HG02571 (cell line): Measurements from ENCODE around the gene RHOBTB1.
"Not testable (repeated sequence)": the region's sequence is repeated elsewhere in the genome, so short reads cannot be mapped to it uniquely, and the experiment has no call there.

Experiments used
- ATAC-seq: cut with Tn5 transposase; IDR thresholded peaks from one replicate; pipeline ENCODE4 v1.9.1; 2021; ENCODE audit warnings: mild to moderate bottlenecking, moderate library complexity; ENCODE audit not compliant: unreplicated experiment

RHOBTB1 gene

DNA sequence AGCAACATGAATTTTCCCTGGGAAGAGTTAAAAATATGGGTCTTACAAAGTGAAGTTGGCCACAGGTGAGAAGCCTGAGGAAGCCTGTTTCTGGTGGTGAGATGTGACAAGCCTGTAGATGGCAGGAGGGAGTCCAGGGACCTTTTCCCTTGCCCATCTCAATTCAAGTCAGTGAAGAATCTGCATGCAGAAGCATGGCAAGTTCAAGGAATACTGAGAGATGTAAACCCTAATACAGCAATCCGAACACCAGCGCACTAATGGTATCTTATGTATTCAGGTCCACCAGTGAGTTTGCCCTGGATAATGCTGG, 73.6 kb downstream of the RHOBTB1 start:
- no peak for ATAC-seq

DNA sequence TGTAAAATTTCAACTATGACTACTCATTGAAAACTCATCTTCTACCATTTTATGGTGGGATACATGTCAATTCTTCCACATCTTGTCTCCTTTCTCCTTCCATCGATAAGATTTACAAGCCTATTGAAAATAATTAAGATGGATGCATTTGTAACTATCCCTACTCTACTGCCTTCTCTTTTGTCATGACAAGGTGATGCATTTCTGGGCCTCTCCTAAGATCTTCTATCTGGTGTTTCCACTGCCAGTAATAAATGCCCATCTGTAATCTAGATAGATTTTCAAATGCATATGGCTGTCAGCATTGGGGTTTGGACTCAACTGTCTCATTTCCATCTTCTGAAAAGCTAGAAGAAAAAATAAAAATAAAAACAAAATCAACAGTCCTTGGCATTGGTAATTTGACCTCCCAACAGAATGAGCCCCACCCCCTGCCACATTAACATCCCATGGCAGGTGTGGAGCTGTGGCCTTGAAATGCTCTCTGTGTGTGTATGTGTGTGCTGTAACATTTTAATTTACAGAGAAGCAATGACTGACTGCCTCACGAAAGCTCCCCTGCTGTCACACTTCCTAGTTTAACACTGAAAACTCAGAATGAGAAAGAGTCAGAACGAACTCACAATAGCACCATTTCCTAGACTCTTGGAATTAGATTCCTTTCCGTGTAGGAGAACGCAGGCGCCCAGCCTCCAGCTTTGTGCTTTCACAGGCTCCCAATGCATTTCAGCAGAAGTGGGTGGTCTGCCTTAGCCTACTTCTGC, 74.2 kb downstream of the RHOBTB1 start:
- no peak for ATAC-seq

DNA sequence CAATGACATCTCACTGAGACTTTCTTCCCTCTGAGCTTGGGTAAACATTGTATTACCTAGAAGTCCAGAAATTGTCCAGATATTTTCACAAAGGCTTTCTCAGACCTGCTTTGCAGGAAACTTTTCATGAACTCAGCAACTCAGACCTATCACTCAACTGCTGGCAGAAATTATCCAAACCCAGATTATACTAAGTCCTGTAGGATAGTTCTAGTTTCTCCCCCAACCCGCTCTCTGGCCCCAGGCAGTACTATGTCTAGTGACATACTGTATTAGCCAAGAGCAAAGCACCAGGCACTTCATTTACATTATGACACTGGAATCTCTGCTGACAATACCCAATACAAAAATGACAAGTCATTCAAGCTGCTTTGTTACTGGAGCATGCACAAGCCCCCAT, 75.0 kb downstream of the RHOBTB1 start:
- no peak for ATAC-seq

DNA sequence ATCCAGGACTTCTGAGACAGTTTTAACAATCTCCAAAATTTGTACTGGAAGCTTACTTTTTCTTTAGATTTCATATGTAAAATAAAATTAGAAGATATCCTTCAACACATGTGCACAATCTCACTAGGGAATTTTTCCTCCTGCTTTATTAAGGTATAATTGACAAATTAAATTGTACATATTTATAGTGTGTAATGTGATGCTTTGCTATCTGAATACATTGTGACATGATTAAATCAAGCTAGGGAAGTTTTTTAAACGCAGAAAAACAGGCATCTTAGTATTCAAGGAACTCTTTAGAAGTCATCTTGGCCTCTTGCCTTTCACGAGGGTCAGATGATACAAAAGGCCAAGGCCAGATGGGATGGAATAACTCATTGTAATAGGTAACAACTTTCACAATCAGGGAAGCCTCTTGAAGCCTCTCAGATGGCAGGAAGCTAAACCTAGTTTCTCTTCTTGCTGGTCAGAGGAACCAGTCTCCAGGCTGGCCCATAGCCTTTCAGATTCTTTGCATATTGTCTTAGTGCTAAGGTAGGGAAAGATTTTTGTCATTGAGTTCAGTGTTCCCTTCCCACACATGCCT, 78.7 kb downstream of the RHOBTB1 start:
- no peak for ATAC-seq

DNA sequence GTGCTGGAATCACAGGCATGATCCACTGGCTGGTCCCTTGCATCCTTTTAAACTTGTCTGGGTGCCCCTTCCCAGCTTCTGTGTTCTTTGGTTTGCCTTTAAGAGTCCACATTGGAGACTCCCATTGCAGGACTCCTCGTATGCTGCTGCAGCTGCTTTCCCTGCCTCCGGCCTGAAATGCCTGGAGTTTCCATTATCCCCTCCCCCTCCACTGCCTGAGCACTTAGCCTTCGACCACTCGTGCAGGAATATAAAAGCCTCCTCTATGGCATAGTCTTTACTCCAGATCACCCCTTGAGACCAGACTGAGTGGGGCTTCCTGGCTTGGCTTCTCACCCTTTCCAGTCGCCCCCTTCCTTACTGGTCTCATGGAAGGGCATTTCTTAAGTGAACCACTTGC, 80.2 kb downstream of the RHOBTB1 start:
- no peak for ATAC-seq

DNA sequence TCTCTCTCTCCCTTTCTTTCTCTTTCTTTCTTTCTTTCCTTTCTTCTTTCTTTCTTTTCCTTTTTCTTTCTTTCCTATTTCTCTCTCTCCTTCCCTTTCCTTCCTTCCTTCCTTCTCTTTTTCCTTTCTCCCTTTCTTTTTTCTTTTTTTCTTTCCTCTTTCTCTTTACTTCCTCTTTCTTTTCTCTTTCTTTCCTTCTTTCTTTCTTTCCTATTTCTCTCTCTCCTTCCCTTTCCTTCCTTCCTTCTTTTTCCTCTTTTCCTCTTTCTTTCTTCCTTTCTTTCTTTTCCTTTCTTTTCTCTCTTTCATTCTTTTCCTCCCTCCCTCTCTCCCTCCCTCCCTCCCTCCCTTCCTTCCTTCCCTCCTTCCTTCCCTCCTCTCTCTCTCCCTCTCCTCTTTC, 81.5 kb downstream of the RHOBTB1 start:
- no peak for ATAC-seq

DNA sequence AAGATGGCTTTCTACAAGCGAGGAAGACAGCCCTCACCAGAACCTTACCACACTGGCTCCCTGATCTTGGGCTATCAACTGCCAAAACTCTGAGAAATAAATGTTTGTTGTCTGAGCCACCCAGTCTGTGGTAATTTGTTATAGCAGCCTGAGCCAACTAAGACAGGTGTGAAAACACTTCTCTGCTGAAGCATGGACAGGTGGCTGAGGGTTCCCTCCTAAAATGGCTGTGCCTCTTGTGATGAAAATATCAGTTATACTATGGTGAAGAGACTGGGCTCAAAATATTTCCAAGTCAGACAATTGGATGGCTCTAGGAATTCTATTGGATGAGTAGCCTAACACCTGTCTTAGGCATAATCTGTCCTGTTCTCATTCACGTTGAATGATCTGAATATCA, 87.6 kb downstream of the RHOBTB1 start:
- ATAC-seq = no peak

DNA sequence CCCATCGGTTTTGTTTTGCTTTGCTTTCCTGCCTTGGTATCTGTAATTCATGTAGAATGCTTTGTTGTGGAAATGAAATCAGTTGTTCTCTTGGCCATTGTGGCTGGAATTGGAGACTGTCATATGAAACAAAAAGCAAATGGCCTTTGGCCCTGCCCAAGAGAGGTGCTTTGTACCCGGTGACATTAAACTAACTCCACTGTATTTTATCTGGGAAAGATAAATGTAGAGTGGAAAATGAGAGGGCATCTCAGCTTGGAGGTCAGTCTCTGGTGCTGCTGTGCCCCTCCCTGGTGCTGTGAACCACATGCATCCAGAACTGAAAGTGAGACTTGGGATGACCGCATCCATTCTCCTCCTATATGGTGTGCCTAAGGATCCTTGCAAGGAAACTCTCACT, 90.3 kb downstream of the RHOBTB1 start:
- no peak for ATAC-seq

DNA sequence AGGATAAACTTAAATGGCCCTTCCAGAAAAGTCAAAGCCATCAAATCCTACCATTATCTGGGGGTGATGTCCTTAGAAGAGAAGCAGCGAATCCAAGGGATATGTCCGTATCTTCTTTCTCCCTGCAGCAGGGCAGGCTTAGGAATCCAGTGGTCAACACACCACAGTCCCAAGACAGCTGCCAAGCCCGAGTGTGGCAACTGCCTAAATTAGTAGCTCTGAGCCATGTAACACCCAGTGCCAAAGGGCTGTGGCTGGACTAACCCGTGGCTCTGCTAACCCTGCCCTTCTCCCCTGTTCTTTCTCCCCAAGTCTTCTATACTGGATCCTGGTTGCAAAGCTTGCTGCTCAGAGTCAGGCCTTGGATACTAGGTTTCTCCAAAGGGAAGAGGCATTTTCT, 90.9 kb downstream of the RHOBTB1 start:
- no peak for ATAC-seq

DNA sequence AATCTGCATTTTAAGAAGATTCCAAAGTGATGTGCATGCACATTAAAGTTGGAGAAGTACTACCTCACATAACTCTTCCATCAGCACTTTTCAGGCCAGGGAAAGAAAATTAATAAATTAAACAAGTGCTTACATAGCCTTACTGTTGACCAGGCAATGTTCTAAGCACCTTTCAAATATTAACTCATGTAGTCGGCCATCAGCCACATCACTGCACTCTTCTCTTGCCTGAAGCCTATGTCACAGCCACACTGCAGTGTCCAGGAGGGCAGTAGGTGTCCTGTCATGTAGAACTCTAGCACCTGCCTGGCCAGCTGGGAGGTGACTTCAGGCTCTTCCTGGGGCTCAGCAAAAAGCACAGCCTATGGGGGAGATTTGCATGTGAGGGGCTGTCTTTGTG, 94.2 kb downstream of the RHOBTB1 start:
- ATAC-seq = no peak

DNA sequence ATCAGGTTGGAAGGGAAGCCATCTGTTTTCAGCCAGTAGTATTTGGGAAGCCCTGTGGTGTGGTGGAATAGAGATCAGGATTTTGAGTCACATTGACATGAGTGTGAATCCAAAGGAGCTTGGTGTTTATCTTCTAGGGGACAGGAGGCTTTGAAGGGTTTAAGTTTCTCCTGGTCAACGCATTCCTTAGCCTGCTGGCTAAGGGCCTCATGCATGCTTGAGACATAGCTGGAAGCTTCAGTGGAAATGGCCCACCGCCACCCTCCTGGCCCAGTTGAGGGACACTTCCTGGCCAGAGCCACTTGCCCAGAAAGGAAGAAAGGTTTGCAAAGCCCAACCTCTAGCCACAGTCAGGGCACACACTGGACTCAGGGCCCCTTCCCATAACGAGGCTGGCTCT, 94.8 kb downstream of the RHOBTB1 start:
- no peak for ATAC-seq

DNA sequence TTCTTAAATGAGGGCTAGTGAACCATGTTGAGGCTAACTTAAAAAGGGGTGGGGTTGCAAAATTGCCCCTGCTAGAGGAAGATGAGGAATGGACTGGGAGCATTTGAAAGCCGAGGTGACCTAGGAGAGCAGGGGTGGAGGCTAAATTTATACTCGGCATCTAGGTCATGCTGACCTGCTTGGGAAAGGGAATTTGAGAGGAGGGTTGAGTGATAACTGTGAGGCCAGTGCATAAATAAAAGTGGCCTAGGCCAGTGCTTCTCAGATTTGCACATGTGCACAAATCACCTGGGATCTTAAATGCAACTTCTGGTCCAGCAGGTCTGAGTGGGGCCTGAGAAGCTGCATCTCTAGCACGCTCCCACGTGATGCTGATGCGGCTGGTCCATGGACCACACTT, 95.3 kb downstream of the RHOBTB1 start:
- no peak for ATAC-seq

DNA sequence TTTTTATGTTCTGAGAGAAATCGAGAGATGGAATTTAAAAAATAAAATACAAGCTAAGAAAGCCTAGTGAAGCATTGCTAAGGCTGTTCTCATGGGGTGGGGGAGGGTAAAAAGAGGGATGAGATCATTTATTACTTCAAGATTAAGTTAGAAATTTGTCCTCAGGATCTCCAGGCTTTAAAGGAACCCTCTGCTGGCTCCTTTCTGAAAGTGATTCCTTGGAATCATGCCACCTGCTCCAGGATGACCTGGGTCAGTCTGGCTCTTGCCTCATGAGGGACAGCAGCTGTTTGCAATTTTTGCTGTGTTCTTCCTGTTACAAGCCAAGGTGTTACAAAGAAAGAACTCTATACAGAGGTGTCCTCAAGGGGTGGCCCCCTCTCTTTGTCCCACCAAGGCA, 95.9 kb downstream of the RHOBTB1 start:
- ATAC-seq = no peak

DNA sequence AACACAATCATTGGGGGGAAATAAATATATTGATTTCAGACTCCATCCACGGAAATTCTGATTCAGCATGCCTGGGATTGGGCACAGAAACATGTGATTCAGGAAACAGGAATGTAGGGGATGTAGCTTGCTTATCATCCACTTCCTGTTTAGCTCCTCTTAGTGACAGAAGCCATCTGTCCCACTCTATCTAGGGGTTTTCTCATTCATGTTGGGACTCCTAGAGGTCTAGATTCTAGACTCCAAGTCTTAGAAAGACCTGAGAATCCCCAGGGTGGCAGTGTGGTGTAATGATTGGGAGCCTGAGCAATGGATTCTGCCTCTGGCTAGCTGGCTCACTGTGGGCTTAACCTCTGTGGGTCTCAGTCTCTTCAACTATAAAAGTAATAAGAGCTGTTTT, 97.8 kb downstream of the RHOBTB1 start:
- ATAC-seq = no peak

DNA sequence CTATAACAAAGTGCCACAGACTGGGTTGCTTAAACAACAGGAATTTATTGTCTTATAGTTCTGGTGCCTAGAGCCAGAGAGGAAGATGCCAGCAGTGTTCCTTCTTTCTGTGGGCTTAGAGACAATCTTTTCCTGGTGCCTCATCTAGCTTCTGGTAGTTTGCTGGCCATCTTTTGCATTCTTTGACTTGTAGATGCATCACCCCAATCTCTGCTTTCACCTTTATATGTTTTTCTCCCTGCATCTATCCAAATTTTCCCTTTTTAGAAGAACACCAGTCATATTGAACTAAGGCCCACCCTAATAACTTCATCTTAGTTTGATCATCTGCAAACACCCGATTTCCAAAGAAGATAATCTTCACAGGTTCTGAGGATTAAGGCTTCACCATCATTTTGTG, 98.9 kb downstream of the RHOBTB1 start:
- ATAC-seq = no peak

DNA sequence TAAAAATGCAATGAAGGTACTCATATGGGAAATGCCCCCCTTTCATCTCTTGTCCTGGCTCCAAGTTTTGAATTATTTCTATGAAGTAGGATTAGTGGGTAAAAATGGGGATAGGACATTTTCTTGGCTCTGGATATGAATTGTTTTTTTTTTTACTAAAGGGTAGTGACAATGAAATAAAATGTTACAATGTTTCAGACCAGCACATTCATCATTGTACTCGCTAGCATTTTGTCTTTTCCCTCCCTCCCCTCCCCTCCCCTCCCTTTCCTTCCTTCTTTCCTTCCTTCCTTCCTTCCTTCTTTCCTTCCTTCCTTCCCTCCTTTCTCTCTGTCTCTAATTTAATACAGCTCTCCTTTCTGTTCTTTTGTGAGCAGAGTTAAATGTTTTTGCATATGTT, 101.3 kb downstream of the RHOBTB1 start:
- ATAC-seq = no peak

DNA sequence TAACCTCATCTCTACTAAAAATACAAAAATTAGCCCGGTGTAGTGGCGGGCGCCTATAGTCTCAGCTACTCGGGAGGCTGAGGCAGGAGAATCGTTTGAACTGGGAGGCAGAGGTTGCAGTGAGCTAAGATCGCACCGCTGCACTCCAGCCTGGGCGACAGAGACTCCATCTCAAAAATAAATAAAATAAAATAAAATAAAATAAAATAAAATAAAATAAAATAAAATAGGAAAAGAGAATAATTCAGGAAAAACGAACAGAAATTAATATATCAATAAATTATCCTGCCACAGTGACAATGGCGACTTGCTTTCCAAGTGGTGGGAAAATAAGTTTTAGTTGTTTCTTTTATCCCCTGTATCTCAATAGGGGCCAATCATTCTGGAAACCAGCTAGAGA, 102.8 kb downstream of the RHOBTB1 start:
- ATAC-seq = not testable (repeated sequence)

DNA sequence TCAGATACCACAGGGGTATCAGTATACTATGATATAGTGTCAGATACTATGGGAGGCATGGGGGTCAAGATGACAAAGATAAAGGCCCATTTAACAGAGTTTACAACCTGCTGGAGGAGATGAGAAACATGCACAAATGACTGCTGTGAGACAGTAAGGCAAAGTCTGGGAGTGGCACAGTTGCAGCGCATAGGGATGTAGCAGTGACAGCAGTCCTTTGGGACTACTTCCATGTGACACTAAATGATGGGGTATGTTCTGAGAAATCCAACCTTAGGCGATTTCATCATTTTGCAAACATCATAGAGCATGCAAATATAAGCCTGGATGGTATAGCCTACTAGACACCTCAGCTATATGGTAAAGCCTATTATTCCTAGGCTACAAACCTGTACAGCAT, 108.9 kb downstream of the RHOBTB1 start:
- ATAC-seq = no peak

DNA sequence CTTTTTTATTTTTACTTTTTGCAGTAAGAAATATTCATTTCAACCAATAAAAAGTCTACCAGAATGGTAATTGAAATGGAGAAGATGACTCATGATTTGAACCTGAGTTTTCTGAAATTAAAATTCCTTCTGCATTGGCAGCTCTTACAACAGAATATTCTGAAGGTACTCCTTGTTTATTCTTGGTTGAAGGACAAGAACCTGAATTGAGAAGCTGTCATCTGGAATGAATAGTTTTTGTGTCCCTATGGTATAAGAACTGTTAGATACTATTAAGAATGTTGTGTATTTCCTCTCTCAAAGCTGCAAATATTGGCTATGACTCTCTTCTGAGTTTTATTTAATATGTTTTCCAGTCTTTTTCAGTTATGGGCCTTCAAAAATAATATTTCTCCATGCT, 109.6 kb downstream of the RHOBTB1 start:
- ATAC-seq = no peak

DNA sequence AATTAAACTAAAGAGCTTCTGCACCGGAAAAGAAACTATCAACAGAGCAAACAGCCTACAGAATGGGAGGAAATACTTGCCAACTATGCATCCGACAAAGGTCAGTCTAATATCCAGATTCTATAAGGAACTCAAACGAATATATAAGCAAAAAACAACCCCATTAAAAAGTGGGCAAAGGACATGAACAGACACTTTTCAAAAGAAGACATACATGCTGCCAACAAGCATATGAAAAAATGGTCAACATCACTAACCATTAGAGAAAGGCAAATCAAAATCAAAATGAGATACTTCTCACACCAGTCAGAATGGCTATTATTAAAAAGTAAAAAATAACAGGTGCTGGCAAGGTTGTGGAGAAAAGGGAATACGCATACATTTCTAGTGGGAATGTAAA, 111.8 kb downstream of the RHOBTB1 start:
- not testable (repeated sequence) for ATAC-seq

DNA sequence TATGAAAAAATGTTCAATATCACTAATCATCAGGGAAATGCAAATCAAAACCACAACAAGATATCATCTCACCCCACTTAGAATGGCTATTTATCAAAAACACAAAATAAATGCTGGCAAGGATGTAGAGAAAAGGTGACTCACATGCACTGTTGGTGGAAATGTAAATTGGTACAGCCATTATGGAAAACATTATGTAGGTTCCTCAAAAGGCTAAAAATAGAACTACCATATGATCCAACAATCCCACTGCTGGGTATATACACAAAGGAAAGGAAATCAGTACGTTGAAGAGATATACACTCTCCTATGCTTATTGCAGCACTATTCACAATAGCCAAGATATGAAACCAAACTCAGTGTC, 115.5 kb downstream of the RHOBTB1 start:
- no peak for ATAC-seq

DNA sequence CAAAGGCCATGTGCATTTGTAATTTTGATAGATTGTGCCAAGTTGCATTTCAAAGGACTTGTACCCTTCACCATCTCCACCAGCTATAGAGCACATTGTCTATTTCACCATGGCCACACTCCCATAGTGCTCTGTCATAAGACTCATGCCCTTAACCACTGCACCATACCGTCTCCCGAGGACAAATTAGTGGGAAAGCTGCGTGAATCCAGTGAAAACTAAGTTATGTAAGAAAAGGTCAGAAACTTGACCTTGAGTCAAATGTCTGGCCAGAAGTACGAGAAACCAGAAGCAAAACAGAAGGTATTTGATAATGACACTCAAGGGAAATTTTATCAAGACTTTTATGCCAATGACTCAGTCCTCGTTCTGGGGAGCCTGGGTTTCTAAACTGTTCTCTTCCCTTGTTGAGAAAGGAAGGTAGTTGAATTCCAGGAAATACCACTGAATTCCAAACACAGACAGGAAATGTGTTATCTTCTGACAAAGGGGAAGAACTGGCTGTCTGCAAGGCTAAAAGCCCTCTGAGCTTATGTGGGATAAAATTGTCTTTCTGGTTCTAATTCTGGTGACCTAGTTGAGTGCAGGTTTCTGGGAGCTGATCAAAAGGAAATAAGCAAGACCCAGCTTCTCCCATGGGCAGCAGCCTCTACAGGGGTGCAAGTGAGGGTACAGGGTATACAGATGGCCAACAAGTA, 116.0 kb downstream of the RHOBTB1 start:
- no peak for ATAC-seq

DNA sequence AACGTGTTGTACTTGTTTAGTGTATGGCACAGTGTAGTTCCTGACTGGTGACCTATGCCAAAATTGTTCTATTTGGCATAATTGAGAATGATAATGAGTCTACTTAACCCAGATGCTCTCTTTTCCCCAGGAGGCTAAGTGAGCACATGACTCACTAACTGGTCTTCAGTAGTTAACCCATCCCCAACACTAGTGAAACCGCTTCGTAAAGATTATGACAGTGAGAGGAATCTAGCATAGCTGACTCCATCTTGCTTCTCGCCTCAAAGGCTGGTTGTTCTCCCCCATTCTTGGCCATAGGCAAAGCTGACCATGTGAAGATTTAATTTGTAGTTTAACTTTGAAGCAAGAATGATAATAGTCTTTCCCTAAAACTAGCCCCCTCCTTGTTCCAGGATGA, 118.5 kb downstream of the RHOBTB1 start:
- ATAC-seq = no peak
